HG03442 (cell line): Measurements from ENCODE around the gene SLC19A1.

Experiments
- ATAC-seq: cut with Tn5 transposase; IDR thresholded peaks from one replicate; pipeline ENCODE4 v1.9.1; 2021; ENCODE audit warnings: mild to moderate bottlenecking, moderate library complexity; ENCODE audit not compliant: unreplicated experiment

The SLC19A1 gene

DNA sequence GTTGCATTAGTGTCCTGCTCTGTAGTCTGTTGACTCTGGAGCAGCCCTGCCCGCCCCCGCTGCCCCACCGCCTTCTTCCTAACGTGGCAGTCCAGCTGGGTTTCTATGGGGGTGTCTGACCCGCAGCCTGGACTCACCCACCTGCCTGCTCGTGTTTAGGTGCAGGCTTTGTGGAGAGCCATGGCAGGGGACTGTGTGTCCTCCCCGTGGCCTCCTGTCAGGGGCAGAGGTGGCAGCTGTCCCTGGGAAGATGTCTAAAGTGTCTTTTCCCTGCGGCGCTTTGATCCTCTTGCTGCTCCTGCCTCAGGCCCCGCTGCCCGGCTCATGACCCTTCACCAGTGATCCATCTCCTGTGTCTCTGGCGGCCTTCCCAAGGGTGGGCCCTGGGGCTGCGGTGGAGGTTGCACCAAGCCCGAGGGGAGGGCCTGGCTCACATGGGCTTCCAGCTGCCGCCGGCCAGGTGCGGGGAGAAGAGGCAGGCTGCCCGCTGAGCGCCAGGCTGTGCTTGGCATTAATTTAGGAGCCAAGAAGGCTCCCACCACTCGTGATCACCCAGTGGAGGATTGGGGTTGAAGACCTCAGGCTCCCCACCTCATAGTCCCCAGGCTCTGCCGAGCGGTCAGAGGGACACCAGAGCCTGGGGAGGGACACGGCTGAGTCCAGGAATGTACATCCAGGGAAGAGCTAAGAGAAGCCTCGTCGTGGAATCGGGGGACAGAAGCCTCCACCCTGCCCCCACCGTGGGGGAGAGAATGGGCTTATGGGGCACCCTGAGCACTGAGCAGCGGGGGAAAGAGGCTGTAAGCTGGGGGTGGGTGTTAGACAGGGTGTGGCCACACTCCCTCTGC is 93.2 kb downstream of the SLC19A1 start:
- ATAC-seq = no peak

DNA sequence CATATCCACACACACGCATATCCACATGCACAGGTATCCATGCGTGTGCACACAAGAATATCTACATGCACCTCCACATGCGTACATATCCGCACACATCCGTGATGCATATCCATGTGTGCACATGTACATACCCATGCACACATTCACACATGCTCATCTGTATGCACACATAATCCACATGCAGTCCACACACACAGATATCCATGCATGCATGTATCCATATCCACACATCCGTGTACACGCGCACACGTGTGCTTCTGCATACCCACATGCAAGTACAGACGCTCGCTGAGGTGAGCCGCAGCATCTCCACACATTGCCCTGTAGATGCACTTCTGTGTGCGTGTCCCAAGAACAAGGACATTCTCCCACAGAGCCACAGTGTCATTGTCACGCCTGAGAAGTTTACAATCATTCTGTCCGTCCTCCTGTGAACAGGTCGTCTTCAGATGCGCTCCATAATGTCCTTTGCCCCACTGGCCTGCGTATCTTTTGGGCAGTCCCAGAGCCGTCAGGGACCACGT is 93.9 kb downstream of the SLC19A1 start:
- no peak for ATAC-seq
